Kidney (tissue), 14 donors: ENCODE data around the gene DDI2. TPM values are rescaled to one million over a fixed set of nuclear protein-coding genes. Genes with fewer than 3 reads are reported as not detected.

ENCODE experiments used
- DNase-seq, 5 donors: peaks; one replicate each; pipeline ENCODE4 v3.0.0-alpha.2; 2013 to 2020
- FAIRE-seq: peaks from 2 replicates; lab custom pipeline; 2012; peaks lifted over from hg19 to GRCh38; lab: Jason Lieb, UNC
- H3K27ac ChIP-seq, 2 donors: one replicate each; pipeline ENCODE4 v1.7.0; 2013; ENCODE audit warnings: low read depth in 2 of 2, low read length in 2 of 2, inconsistent platforms in 1 of 2
- H3K27me3 ChIP-seq: one replicate; pipeline ENCODE4 v1.7.1; 2013; ENCODE audit warnings: low read length, inconsistent platforms; ENCODE audit not compliant: control insufficient read depth, insufficient read depth
- H3K36me3 ChIP-seq, 3 donors: one replicate each; pipeline versions ENCODE4 v1.7.0 to v1.7.1; 2013; ENCODE audit warnings: low read length in 3 of 3, control low read depth in 1 of 3, inconsistent platforms in 1 of 3; ENCODE audit not compliant: insufficient read depth in 3 of 3, control insufficient read depth in 2 of 3
- H3K4me1 ChIP-seq, 3 donors: one replicate each; pipeline versions ENCODE4 v1.7.0 to v1.7.1; 2013; ENCODE audit warnings: low read length in 3 of 3, inconsistent platforms in 1 of 3, low read depth in 1 of 3; ENCODE audit not compliant: control insufficient read depth in 2 of 3, insufficient read depth in 2 of 3
- H3K4me3 ChIP-seq, 3 donors: one replicate each; pipeline versions ENCODE4 v1.7.0 to v1.8.1; 2013; ENCODE audit warnings: low read length in 3 of 3, control low read depth in 1 of 3, inconsistent platforms in 1 of 3
- H3K9ac ChIP-seq, 3 donors: one replicate each; pipeline versions ENCODE4 v1.7.0 to v1.7.1; 2013; ENCODE audit warnings: low read length in 3 of 3, control low read depth in 1 of 3, inconsistent platforms in 1 of 3
- H3K9me3 ChIP-seq, 3 donors: one replicate each; pipeline versions ENCODE4 v1.7.0 to v1.7.1; 2013; ENCODE audit warnings: low read length in 3 of 3, control low read depth in 1 of 3, inconsistent platforms in 1 of 3; ENCODE audit not compliant: control insufficient read depth in 2 of 3, insufficient read depth in 1 of 3
- intact Hi-C: fragments of 100-400 bp; cut with DNase I; formaldehyde crosslinking; loops from one replicate; pipeline ENCODE4 v1.11.1; 2022
- polyA plus RNA-seq: library from polyadenylated mRNA; stranded (reverse); fragments of 350-450 nt; fragmentation: Illumina TruSeq; extraction: RNeasy Lipid Tissue Mini Kit (QIAGEN cat#74804); gene quantifications from one replicate; pipeline ENCODE4 v1.2.3, GENCODE V29; 2014; ENCODE audit warnings: low read depth, low replicate concordance; ENCODE audit not compliant: insufficient read depth
- total RNA-seq: library from RNA; stranded (reverse); fragmentation: NEBNext Ultra II Directional; extraction: Animal tissue kit (Norgen Biotek cat#: 25700); gene quantifications from one replicate; pipeline ENCODE4 v1.2.1, GENCODE V29; 2021
- TF ChIP-seq, protein P1 (sequence below): IDR thresholded peaks from 3 replicates; pipeline ENCODE4 v1.5.1; 2012; ENCODE audit warnings: mild to moderate bottlenecking, moderate library complexity, borderline replicate concordance; ENCODE audit not compliant: insufficient read depth; ENCODE audit errors: extremely low read depth
- donor health status: control.
- donor health status: control.
- donor health status: control.
- donor health status: control.
- donor health status: control.
- donor health status: DM: yes; HTN: yes; CAD: no.
- donor health status: Normal renal cell carcinoma (clear cell type).

Gene DDI2
- total and polyA plus RNA-seq, 2 donors from 2014 or later, result 4.0 to 28.3 TPM

DNA sequence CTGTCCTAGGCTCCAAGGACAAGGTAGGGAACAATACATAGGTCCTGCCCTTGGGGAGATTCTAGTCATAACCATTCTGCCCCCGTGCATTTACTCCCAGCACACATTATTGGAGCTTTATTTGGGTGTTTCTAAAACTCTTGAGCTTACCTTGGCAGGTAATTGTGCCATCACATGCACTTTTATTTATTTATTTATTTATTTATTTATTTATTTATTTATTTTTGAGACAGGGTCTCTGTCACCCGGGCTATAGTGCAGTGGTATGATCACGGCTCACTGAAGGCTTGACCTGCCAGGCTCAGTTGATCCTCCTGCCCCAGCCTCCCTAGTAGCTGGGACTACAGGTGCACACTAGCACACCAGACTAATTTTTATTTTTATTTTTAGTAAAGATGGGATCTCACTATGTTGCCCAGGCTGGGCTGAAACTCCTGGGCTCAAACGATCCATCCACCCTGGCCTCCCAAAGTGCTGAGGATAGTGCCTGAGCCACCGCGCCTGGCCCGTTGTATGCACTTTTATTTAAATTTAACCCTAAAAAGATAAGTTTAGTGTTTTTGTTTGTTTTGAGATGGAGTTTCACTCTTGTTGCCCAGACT, 41.6 kb upstream of the DDI2 start:
- Histone ChIP-seq H3K9ac (no peak overlapping the region), H3K36me3 (peaks cover 2 to 6% (median 3%) of the 10 kb centered on the region in 3 donors), H3K27me3 (no peaks in the 10 kb centered on the region), H3K9me3 (no peaks in the 10 kb centered on the region), H3K4me3 (no peak overlapping the region), H3K4me1 (peaks cover 0 to 16% (median 15%) of the 10 kb centered on the region in 3 donors), H3K27ac (no peak overlapping the region)
- FAIRE-seq (no peak), DNase-seq (no peak)
- TF ChIP-seq, protein P1, sequence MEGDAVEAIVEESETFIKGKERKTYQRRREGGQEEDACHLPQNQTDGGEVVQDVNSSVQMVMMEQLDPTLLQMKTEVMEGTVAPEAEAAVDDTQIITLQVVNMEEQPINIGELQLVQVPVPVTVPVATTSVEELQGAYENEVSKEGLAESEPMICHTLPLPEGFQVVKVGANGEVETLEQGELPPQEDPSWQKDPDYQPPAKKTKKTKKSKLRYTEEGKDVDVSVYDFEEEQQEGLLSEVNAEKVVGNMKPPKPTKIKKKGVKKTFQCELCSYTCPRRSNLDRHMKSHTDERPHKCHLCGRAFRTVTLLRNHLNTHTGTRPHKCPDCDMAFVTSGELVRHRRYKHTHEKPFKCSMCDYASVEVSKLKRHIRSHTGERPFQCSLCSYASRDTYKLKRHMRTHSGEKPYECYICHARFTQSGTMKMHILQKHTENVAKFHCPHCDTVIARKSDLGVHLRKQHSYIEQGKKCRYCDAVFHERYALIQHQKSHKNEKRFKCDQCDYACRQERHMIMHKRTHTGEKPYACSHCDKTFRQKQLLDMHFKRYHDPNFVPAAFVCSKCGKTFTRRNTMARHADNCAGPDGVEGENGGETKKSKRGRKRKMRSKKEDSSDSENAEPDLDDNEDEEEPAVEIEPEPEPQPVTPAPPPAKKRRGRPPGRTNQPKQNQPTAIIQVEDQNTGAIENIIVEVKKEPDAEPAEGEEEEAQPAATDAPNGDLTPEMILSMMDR, result no peak
- intact Hi-C loops, result no loop called here

DNA sequence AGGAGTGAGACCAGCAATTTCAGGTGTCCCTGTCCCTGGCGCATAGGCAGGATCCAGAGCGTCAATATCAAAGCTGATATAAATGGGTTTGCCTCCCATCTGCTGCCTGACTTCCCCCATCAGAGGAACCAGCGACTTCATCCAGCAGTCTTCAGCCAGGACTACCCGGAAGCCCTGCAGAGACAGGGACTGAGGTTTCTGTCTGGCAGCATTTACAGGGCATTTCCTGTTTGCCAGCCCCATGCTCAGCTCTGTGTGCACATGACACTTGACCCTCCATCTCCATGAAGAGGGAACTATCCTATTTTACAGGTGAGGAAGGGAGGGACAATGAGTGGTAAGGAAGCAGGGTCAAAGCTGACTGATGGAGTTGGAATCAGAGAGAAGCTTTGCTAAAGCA, 39.6 kb upstream of the DDI2 start:
- intact Hi-C loops, result no loop called here
- no peak for FAIRE-seq

DNA sequence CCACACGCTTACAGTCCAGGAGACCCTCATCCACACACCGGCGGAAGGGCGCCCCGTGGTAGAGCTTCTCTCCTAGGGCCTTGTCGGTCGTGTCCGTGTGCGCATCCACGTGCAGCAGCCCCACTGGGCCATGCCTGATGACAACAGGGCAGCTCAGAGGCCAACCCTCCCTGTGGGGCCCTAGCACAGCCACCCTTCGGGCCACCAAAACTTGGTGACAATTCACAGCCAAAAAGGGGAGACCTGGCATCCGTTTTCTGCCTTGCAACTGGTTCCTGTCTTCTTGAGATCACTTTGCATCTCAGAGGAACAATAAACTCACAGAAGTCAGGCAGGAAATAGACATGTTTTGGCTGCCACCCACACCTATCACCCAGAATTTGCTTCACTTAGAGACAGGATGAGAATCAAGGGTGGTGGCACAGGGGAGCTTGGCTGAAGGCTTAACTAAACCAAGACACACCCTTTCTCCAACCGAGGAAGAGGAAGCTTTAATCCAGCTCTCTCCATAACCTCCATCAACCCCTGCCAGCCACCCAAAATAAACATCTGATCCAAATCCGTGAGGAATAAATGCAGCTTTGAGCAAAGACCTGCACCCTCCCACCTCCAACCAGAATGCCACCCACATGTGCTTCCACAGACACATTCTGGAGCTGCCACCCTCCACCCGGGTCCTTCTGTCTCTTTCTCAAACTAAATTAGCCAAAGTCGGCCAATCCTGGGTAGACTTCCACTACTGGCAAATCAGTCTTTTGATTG, 38.2 kb upstream of the DDI2 start:
- DNase-seq, result no peak
- Histone ChIP-seq H3K9ac (no peak overlapping the region), H3K36me3 (peaks cover 0 to 6% (median 3%) of the 10 kb centered on the region in 3 donors), H3K27me3 (no peaks in the 10 kb centered on the region), H3K4me1 (peaks cover 0 to 16% (median 15%) of the 10 kb centered on the region in 3 donors), H3K4me3 (no peak overlapping the region), H3K27ac (peak overlapping the region; percentile 39 to 41), H3K9me3 (no peaks in the 10 kb centered on the region)
- intact Hi-C loops, result no loop called here
- TF ChIP-seq, protein P1, result no peak
- FAIRE-seq, result no peak

More for the DNA sequence above, 39.6 kb upstream of the DDI2 start:
- Histone ChIP-seq H3K36me3 (peaks cover 0 to 6% (median 3%) of the 10 kb centered on the region in 3 donors), H3K27ac (no peak overlapping the region), H3K9ac (no peak overlapping the region), H3K9me3 (no peaks in the 10 kb centered on the region), H3K27me3 (no peaks in the 10 kb centered on the region), H3K4me3 (no peak overlapping the region), H3K4me1 (peaks cover 0 to 16% (median 15%) of the 10 kb centered on the region in 3 donors)
- TF ChIP-seq, protein P1, result no peak
- no peak for DNase-seq
